Omental fat pad (tissue), 4 donors: ENCODE data around the gene EGFL8. TPM values are rescaled to one million over a fixed set of nuclear protein-coding genes. Genes with fewer than 3 reads are reported as not detected.
A peak's percentile ranks its signal among the peaks of the same experiment; 100 is the strongest.

Experiments
- ATAC-seq: fragments of 150-250 bp; one replicate; pipeline ENCODE4 v1.9.1; 2016; ENCODE audit warnings: mild to moderate bottlenecking, moderate library complexity; ENCODE audit not compliant: low FRiP score
- DNase-seq: peaks from one replicate; pipeline ENCODE4 v3.0.0-alpha.2; 2019; ENCODE audit warnings: low spot score
- total RNA-seq, 4 donors: library from RNA; depleted of rRNA; stranded (reverse); fragments of >200 nt; gene quantifications; one replicate each; pipeline ENCODE4 v1.1.0, GENCODE V29; 2016
- TF ChIP-seq, protein P1 (sequence below), 3 donors: fragments of 450-650 bp; IDR thresholded peaks; one replicate each; pipeline ENCODE4 v1.5.1; 2016 to 2017; ENCODE audit warnings: antibody characterized with exemption in 3 of 3, mild to moderate bottlenecking in 3 of 3, moderate library complexity in 2 of 3

The EGFL8 gene
- total RNA-seq, 4 donors from 2014 or later = 8.9 to 17.3 (median 13.3) TPM

DNA sequence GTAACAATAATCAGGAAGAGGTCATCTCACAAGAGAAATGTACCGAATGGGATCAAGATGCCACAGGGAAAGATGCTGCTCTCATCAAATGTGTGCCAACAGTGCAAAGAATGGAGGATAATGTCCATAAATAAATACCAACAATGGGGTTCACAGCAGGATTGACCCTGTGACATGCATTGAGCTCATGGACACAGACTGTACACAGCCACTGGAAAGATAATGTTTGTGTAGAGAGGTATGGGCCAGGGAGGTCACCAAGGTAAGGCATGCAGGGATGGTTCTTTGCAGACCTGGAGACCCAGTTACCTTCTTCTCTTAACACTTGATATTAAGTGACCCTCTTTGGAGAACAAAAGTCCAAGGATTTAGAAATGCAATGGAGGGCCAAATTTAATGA is 10.0 kb downstream of the EGFL8 start:
- TF ChIP-seq, protein P1, sequence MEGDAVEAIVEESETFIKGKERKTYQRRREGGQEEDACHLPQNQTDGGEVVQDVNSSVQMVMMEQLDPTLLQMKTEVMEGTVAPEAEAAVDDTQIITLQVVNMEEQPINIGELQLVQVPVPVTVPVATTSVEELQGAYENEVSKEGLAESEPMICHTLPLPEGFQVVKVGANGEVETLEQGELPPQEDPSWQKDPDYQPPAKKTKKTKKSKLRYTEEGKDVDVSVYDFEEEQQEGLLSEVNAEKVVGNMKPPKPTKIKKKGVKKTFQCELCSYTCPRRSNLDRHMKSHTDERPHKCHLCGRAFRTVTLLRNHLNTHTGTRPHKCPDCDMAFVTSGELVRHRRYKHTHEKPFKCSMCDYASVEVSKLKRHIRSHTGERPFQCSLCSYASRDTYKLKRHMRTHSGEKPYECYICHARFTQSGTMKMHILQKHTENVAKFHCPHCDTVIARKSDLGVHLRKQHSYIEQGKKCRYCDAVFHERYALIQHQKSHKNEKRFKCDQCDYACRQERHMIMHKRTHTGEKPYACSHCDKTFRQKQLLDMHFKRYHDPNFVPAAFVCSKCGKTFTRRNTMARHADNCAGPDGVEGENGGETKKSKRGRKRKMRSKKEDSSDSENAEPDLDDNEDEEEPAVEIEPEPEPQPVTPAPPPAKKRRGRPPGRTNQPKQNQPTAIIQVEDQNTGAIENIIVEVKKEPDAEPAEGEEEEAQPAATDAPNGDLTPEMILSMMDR (IDR thresholded peaks at IDR 0.05) = no peak
- DNase-seq = no peak
- no peak for ATAC-seq

DNA sequence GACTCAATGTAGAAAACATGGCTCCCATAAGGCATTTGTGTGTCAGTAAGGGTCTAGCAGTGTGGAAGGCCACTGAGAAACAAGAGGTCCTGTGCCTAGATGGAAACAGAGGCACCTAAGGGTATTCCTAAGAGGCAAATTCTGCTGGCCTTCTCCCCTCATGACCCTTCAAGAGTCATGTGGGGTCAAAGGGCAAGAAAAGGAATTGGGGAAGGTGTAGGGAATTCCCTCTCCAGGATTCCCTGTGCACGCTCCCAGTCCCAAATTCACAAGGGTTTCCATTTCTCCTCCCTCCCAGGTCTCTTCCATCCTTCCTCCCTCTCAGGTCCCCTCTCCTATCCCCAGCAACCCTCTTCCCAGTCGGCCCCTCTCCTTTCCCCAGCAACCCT is 10.9 kb downstream of the EGFL8 start:
- DNase-seq = no peak
- TF ChIP-seq, protein P1 (IDR thresholded peaks at IDR 0.05) = no peak
- no peak for ATAC-seq

DNA sequence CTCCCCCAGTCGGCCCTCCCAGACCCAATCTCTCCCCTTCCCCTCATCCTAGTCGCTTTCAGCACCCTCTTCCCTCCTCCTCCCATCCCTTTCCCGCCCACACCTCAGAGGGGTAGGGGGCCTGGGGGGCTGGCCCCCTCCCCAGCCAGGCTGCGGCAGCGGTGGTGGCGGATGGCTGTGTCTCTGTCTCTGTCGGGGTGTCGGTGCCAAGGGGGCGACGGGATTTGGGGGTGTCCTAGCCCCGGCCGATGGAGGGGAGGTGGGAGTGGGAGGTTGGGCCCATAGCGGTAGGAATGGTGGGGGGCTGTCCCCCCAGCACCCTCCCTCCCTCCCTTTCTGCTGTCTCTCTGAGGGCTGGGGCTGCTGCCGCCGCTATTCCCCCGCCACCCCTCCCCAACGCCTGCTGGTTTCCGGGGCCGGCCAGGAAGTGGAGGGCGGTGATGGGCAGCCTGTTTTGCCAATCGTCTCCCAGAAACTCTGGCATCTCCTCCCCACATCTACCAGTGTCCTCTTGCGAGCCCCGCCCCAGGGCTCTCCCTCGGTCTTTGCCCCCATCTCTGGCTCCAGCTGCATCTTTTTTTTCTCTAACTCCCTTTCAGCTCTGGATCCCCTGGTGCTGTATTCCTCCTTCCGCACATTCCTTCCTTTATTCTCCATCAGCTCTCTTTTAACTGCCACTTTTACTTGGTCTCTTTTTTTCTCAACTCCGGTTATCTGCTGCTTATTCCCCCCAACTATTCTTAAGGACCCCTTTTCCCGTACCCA is 11.5 kb downstream of the EGFL8 start, which contains the start of gene AGPAT1:
Gene AGPAT1 (minus strand): TSS at position 374 of the 765 bp plus-strand sequence. CDS start 4,588 bp downstream, outside the sequence.
- TF ChIP-seq, protein P1 (IDR thresholded peaks at IDR 0.05) = no peak

DNA sequence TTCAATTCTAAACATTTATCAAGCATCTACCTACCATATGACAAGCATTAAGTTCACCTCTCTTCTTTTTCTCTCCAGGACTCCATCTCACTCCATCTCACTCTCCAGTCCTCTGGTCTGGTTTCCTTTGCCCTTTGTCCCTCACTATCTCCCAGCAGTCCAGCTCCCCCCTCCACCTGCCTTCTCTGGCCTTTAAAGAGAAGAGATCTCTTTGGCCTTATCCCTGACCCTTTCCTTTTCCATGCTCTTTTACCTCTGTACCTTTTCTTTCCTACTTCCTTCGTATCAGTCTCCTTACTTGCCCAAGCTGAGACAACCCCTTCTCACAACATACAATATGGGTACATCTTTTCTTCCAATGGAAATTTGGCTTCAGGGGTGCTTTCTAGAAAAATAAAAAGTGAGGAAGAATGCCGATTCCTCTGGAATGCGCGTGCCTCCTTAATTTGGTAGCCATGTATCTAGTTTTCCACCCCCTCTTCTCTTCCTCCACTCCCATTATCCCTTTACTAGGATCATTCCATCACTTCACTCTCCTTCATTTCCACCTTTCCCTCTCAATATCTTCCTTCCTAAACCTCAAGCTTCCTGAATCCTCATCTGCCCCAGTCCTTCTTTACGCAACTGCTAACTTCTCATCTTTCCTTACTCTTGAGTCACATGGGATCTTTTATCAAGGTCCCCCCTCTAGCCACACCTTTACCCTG is 12.2 kb downstream of the EGFL8 start:
- ATAC-seq (peak; percentile 16), DNase-seq (no peak)
- TF ChIP-seq, protein P1 (IDR thresholded peaks at IDR 0.05) = no peak

More for the DNA sequence above, 11.5 kb downstream of the EGFL8 start, which contains the start of gene AGPAT1:
- DNase-seq (peak; percentile 94), ATAC-seq (peak; percentile 58)

DNA sequence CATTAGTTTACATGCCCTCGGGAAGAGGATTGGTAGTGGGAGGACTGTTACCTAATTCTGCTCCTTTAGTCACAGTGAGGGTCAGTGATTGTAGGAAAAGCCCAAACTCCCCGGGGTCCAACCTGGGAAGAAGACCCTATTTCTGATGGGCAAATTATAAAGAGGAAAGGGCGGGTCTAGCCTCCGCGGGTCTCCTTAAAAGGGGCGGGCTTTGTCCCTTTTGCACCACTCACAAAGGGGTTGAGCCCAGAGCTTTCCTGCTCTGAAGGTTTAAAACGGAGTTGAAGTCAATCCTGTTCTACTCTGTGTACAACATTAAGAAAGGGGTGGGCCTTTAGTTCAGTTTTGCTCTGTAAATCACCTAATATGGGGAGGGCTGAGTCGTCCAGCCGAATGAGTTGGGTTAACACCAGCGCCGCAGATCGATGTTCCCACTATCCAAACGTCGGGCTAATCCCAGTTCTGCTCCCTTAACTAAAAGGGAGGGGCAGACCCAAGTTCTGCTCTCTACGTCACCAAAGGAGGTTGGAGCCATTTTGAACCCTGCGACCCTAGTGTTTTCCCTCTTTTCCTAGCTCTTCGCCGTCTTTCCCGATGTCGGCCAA is 12.9 kb downstream of the EGFL8 start:
- peak; percentile 9 for ATAC-seq

DNA sequence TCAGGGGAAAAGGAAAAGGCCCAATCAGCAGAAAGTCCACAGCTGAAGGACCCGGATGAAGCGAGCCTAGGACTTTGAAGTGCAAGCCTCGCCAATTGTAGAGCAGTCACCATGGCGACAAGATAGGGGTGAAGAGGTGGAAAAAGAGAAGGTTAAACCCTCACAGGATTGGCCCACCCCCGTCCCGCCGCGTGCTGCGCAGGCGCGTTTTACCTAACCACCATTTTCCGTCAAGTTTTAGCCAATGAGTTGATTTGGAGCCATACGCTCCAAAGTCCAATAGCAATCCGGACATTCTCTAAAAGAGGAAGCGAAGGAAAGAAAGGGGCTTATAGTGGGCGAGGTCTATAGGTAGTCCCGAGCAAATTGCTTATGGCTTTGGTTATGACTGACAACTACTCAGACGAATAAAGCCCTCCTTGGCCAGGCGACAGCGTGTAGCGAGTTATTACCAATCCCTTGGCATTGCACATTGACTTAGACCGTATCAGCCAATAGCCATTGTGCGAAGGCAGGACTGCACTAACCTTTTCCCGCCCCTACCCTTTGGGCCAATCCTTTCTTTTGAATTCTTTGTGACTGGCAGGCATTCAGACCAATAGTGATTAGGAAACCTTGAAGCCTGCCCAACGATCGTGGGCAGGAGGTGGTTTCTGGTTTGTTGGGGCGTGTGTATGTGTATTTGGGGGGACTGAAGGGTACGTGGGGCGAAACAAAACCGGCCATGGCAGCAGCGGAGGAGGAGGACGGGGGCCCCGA is 13.6 kb downstream of the EGFL8 start, which contains the start of gene RNF5:
Gene RNF5 (plus strand): TSS at position 618 of the 759 bp plus-strand sequence. CDS start 107 bp downstream, at position 725.
- TF ChIP-seq, protein P1 (IDR thresholded peaks at IDR 0.05) = no peak
- ATAC-seq = peak; percentile 88
- peak; percentile 86 for DNase-seq

More for the DNA sequence above, 12.9 kb downstream of the EGFL8 start:
- no peak for DNase-seq
- TF ChIP-seq, protein P1 (IDR thresholded peaks at IDR 0.05) = no peak
